GM12864 (cell line): ENCODE results near the gene EXOC5.
A peak's percentile ranks its signal among the peaks of the same experiment; 100 is the strongest.

ENCODE experiments used
- DNase-seq: peaks from one replicate; pipeline ENCODE4 v3.0.0-alpha.2; 2011; ENCODE audit warnings: low read depth
- H3K4me3 ChIP-seq: 2 replicates; pipeline ENCODE4 v1.5.1; 2011; ENCODE audit warnings: mild to moderate bottlenecking, low read depth, low read length, control low read depth
- CTCF ChIP-seq: IDR thresholded peaks from 2 replicates; pipeline ENCODE4 v1.5.1; 2011; ENCODE audit warnings: low read depth, mild to moderate bottlenecking, moderate library complexity, low read length, control low read depth, inconsistent platforms; ENCODE audit errors: missing control alignments

Gene EXOC5

GRCh38 chr14:57268161-57269069, at the start of gene EXOC5, which contains the start of gene AP5M1:
Gene EXOC5 (minus strand): TSS chr14:57268905. CDS start chr14:57268648, 257 bp downstream.
Gene AP5M1 (plus strand): TSS chr14:57268971. CDS start chr14:57269315, 344 bp downstream.
- peak; percentile 89 for DNase-seq
- TF ChIP-seq CTCF: no peak
- peak within 1 kb of the TSS; percentile 73 for H3K4me3 ChIP-seq

DNA sequence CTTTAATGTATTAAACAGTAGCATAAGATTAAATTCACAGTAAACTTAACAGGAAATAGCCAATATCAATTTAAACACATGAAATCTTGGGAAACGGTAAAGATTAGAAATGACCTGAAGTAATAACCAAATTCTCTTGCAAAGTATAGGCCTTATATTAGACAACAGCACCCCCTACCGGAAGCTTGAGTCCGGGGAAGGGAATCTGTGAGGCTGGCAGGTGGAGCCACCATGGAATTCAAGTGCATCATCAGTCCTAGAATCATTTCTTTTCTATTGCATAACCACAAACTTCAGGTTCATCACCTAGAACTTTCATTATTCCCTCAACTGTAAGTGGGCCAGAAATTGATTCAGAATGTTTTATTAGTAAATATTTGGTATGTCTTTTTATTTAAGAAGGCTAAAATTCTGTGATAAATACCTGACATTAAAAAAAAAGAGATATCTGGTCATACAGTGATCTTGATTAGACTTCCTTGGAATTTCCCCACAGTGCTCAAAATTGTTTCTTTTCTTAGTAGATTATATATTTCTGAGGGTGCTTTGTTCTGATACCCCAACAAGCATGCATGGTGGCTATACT, 48.6 kb upstream of the EXOC5 start:
- peak; percentile 37 for DNase-seq
- peak; percentile 79 for TF ChIP-seq CTCF
- no peak overlapping the region for H3K4me3 ChIP-seq

DNA sequence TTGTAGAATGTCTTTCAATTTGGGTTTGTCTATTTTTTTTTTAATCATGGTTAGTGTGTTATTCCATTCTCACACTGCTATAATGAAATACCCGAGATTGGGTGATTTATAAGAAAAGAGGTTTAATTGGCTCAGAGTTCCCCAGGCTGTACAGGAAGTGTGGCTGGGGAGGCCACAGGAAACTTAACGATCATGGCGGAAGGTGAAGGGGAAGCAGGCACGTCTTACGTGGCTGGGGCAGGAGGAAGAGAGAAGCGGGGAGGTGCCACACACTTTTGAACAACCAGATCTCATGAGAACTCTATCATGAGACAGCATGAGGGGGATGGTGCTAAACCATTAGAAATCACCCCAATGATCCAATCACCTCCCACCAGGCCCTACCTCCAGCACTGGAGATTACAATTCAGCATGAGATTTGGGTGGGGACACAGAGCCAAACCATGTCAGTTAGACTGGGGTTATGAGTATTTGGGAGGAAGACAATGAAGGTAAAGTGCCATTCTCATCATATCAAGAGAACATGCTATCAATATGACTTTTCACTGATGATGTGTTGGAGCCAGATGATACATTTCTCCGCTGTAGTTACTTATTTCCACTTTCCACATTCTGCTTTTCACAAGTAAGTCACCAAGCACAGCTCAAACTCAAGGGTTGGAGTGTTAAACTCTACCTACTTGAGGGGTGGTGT, 45.8 kb upstream of the EXOC5 start:
- no peak for DNase-seq
- TF ChIP-seq CTCF: no peak
- H3K4me3 ChIP-seq: no peak overlapping the region

GRCh38 chr14:57302883-57303282, 34.2 kb upstream of the EXOC5 start:
- no peak for DNase-seq
- TF ChIP-seq CTCF: no peak
- no peak overlapping the region for H3K4me3 ChIP-seq

DNA sequence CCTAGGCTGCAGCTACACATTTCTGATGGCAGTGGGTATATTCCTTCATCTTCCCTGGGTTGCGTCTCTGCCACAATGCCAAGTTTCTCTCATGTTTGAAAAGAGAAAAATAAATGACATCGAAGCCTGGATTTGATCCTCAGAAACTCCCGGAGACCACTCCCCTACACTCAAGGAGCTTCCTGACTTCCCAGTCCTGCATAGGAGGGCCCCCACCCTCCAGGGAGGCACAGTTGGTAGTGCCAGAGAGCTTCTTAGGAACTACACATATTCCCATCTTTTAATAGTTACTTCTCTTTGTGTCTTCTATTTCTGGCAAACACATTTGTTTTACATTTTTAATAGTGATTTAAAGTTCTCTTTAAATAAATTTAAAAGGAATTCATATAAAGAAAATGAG, 30.8 kb upstream of the EXOC5 start:
- TF ChIP-seq CTCF: no peak
- no peak for DNase-seq
- no peak overlapping the region for H3K4me3 ChIP-seq

- no peak for DNase-seq
- H3K4me3 ChIP-seq: no peak overlapping the region
- no peak for TF ChIP-seq CTCF
These were observed 29.1 kb upstream of the EXOC5 start for GRCh38 chr14:57297852-57298251.
